HG03060 (cell line): ENCODE results near the gene ERBB4.

Experiments
- ATAC-seq: cut with Tn5 transposase; IDR thresholded peaks from one replicate; pipeline ENCODE4 v1.9.1; 2021; ENCODE audit warnings: low read depth, moderate number of reproducible peaks; ENCODE audit not compliant: unreplicated experiment

The ERBB4 gene

DNA sequence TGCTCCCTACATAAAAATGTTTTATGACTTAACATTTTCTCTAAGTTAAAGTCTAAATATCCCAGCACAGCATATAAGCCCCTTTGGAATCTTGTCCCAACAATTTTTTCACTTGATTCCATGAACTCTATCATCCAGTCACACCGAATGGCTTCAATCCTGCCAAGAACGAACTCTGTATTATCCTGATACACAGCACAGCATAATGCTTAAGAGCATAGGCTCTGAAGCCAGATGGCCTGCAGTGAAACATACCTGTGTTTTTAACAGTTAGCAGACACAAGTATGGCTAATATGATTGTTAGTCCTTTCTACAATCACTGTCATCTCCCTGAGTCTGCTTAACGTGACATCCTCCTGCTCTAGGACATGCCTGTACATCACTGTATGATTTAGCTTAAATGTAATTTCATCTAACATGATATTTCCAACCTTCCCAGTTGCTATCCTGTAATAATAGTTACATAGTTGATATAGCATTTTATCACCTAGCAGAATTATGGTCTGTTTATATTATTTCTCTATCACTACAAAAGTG, 669.5 kb downstream of the ERBB4 start:
- ATAC-seq, result no peak

DNA sequence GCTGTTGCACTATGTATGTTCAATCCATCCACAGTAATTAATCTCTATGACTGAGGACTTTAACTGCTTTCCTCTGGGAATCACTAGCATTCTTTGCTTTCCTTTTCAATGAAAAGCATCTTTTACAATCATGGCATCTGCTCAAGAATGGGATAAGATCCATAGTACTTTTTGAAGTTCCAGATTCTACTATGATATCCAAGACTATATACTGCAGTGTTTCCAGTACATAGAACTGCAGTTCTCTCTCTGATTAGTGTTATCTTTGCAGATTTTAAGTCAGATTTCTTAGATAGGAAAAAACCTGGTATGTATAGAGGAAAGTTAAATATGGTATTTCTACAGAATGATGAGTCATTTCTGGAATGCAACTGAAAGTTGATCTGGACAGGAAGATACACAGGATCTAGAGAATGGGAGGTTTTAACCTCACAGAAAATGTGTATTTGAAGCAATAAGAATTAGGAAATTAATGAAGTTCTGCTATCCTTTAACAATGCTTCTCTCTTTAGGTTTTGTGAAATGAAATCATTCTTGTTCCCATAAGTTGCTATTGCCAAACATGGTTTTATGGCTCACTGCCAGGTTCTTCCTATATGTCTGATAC, 670.7 kb downstream of the ERBB4 start:
- peak; percentile 94 for ATAC-seq

DNA sequence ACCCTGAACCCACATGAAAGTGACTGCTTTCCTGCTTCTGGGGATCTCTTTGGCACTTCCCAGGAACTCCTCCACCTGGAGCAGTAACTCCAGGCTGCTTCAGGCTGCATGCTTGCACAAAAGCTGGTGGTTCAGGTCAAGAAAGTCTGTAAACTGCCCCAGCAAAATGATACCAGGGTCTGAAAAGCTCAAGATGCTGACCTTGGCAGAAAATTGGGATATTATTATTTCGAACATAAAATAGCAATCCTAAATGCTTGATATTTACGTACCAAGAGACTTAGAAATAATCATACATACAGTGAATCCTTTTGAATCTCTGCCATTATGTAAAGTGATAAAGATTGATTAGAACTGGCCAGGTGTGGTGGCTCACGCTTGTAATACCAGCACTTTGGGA, 674.3 kb downstream of the ERBB4 start:
- ATAC-seq, result no peak

DNA sequence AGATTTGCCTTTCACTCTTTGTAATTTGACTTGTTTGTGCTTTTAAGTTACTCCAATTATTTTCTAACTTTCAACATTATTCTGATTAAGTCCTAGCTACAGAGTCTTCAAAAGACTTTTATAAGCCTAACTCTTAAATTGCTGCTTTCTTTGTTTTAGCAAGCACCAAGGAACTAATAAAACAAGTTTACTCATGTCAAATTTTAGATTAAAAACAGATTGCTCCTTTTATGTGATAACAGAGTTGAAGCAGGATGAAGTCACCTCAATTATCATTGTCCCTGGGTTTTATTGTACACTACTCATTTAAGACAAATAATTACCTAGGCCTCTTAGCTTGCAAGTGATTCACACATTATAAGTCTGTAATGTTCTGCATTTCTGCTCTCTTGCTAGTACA, 678.4 kb downstream of the ERBB4 start:
- no peak for ATAC-seq

DNA sequence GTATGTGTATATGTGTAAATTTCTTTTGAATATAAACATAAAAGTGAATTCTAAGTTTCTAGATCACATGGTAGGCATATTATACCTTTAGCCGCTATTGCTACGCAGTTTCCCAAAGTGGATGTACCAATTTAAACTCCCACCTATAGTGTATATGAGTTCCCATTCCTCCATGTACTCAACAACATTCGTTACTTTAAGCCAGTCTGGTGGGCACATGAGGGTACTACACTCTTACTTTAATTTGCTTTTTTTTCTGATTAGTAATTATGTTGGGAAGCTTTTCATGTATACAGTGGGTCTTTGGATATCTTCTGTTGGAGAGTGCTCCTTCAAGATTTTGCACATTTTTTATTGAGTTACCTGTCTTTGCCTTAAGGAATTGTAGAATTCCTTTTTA, 683.8 kb downstream of the ERBB4 start:
- ATAC-seq, result no peak

DNA sequence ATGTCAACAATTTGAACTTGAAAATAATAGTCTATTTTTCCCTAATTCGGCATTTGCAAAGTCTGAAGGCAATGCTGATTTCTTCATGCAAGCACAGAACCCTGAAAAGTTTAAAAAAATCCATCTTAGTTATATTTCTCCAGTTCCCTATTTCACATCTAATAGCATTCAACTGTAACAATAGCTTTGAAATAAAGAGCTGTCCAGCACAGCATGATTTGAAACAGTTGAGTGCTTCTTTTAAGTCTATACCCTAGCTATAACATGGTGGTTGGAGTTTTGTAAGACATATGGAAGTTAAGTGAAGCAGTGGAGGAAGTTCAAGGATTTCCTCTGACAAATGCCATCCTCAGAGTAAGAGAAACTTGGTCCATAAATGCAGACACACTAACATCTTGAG, 691.9 kb downstream of the ERBB4 start:
- ATAC-seq, result no peak

DNA sequence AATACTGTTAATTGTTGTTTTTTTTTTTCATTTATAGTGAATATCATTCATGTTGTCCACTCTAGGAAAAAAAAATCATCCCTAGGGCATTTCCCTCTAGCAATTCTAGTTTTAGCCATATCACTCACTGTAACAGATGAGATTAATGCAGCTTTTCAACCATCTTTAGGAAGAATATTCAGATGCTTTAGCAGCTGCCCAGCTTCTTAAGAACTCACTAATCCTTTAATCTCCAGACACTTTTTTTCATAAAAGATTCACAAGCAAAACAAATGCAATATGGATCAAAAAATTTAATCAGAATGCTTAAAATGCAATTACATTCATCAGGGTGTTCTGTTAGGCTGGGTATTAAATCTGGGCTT, 692.6 kb downstream of the ERBB4 start:
- ATAC-seq, result no peak

DNA sequence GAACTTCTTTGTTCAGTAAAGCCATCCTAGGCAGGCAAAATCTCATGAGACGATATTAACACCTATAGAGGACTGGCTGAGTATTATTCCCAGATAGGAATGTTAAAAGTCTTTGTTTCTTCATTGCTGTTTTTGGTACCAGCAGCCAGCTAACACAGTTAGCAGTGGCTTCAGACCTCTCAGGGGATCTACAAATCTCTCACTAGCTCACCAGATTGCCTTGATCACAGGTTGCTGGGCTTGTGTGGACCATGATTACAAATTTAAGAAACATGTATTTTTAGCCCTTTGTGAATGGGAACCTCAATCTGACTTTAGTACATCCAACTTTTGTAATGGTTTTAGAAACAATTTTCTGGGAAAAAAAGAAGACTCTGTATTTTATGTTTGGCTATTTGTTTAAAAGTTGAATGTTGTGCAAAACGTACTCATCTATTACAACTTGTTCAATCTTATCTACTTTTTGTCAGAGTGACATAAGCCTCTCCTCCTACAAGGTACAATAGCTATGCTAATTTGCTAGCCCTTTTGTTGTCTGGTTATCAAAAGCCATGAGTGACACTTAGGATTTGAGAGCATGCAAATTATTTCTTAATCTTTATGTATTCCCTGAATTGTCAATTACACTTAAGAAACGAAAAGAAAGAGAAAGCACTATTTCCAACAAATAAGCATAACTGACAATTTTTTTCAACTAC, 693.1 kb downstream of the ERBB4 start:
- ATAC-seq, result no peak

DNA sequence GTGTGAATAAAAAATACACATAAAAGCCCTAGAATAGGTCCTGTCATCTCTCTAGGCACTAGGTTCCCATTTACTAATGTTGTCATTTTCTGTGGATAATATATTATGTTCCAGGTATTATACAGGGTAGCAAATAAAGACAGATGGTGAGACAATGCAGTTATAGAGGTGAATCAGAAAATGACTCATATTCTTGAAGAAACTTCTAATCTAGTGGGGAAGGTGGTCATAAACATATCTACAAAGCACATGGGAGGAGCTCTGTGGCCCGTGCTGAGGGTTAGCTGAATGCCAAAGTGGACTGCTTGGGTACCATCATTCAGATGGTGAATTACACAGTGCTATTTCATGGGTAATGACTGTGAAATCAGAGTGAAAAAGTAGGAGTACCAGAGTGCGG, 700.9 kb downstream of the ERBB4 start:
- ATAC-seq, result no peak

DNA sequence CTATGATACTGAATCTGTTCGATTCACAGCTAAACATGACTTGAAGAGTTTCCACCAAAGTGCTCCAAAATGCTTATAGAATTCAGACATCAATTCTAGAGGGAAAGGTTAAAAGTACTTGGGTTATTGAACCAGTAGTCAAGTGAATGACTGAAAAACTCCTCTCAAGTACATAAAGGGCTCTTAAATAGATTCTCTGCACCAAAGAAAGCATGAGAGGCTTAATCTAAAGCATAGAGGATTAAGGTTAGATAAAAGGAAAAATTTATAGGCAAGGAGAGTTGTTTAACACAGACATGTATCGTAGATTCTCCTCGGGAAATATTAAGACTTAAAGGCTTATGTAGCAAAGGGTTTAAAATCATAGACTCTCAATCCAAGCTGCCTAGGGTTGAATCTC, 701.4 kb downstream of the ERBB4 start:
- no peak for ATAC-seq

DNA sequence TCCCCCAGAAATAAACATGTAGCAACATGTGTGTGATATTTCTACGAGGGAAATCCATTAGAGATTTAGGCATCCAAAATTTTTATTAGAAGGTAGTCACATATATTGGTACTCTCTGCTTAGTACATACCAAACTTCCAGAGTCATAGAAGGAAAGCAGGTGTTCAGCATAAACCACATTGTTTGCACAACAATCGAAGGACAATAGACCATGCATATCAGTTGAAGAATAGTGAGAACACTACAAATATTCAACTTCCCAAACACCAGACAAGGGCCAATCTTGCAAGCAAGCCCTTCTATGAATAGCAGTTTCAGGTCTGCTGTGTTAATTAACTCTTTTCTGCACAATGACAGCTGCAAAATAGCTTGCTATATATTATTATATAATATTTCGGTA, 702.2 kb downstream of the ERBB4 start:
- ATAC-seq, result no peak

DNA sequence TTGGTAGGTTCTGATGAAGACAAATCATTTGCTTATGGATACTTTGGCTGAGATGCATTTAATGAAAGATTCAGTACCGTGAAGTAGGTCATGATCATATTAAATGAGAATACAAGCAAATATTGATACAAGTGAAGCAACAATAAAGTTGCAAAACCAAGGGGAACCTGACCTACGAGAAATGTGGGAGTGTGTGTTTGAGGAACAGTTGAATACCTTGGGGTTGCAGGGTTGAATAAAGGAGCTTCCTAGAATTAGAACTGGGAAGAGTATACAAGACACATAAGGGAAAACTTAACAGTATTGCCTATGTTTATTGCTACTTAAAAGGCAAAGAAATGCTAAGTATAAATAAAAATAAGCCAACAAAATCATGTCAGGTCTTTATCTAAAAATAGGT, 702.9 kb downstream of the ERBB4 start:
- ATAC-seq, result no peak

DNA sequence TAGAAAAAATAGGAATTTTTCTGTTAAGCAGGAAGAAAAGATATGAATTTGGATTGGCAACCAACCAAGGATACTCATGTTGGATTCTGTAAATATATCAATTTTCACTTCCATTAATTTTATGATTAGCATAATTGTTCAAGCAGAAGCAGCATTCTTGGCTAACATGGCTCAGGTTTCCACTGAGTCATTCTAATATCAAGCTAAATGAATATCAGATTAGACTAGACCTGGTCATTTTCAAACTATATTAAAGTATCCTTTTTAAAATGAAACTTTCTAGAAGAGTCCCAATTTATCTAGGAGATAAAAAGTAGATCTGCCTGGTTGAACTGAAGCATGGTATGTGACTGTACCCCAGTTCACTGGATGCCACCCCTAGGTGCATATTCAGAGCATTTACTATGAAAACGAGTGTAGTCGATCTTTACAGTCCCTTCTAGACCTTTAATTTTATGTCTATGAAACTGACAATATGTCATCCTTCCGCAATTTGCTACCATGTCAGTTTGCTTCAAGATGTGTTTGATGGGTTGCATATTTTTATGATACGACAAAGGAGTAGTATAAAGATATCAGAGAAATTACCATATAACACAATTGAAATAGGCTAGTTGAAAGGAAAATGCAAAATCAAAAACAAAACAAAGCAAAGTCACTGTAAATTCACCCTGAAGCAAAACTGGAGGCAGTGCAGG, 704.9 kb downstream of the ERBB4 start:
- no peak for ATAC-seq

DNA sequence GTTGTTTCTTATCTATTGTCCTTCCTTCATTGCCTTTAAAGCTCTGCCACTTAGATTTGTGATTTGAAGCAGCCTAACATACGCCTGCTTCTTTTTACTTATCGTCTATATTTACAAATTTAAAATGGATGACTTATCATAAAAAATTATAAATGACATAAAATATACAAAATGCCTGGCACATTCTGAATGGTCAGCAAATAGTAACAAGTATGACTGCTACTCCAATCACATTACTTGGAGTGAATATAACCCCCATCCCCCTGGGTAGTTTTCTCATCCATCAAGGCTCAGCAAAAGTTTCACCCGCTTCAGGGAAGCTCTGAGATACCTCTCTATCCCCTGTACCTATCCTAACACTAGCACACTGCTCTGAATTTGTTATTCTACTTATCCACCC, 708.9 kb downstream of the ERBB4 start:
- ATAC-seq, result no peak

DNA sequence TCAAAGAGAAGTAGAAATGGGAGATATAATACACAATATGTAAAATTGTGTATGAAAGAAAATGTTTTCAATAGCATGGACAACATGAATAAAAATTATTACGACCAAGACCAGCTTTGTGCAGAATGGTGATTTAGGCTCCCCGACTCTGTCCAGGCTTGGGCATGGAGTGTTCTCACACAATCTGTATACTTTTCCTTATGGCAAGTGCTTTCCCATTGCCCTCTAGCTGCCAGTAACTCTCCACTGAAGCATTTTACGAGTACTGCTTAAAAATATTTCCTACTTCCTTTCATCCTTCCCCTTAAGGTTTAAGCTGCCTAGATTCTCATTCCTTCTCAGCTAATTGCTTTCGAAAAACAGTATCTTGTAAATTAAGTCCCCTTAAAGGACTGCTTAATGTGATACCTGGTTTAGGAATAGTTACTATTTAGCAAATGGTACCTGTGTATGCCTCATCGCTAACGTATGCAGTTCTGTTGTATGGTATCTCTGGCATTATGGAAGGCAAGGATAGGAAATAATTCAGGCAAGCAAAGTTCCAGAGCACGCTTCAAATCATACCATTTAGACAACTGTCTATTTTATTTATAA, 714.6 kb downstream of the ERBB4 start:
- ATAC-seq, result no peak

DNA sequence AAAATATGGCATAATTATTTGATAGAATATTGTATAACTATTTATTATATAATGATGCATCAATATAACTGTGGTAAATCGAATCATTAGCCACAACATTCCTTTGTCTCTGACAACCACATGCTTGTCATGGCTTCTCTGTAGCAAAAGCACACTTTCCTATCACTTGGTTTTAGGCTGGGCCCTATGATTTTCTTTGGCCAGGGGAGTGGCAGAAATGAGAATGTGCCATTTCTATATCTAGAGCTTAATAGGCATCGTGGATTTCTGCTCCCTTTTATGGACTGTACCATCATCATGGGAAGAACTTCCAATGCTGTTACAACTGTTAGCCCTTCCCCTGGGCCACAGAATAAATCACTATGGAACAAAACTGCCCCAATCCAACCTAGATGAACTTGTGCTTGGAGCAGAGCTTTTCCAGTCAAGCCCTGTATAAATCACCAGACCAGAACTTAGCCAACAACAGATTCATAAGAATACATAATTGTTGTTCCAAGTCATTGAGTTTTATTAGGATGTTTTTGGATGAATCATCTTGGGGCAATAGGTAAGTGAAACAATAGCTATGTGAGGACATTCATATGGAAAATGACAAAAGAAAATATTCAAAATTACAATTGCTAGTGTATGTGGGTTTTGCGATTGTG, 715.8 kb downstream of the ERBB4 start:
- ATAC-seq, result no peak

DNA sequence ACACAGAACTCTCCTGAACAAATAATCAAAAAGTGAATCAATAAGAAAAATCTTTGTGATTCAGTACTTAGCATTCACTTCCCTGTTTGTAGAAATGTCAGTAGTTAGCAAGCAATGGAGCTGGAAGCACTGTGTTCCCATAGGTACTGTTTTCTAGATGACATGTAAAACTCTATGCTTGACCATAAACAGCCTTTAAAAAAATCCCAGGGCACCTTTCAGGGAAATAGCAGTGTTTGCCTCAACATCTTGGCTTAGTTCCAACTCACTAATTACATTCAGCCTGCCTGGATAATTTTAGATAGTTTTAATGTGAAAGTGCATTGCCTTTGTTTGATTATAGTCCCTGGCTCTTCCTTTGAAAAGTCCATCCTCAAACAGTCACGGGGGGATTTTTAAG, 721.8 kb downstream of the ERBB4 start:
- no peak for ATAC-seq

DNA sequence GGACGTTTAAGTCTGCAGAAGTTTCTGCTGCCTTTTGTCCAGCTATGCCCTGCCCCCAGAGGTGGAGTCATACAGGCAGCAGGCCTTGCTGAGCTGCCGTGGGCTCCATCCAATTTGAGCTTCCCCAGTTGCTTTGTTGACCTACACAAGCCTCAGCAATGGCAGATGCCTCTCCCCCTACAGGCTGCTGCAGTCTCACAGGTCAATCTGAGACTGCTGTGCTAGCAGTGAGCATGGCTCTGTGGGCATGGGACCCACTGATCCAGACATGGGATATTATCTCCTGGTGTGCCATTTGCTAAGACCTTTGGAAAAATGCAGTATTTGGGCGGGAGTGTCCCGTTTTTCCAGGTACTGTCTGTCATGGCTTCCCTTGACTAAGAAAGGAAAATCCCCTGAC, 726.0 kb downstream of the ERBB4 start:
- ATAC-seq, result no peak

DNA sequence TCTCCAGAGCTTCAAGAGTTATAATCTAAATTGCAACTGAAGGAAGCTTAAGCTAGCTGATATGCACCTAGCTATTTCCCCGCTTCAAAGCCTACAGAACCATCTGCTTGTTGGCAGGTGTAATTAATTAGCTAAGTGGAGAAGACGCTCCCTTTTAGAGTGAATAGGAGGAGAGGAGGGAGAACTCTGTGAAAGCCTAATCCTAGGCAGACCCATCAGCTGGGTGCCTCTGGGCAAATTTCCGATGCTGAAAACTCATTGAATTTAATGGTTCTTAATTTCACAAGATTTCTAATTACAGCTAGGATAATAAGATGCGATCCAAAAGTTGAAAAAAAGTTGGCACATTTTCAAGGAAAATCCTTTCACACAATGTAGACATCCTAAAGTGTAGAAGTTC, 735.9 kb downstream of the ERBB4 start:
- ATAC-seq, result no peak

DNA sequence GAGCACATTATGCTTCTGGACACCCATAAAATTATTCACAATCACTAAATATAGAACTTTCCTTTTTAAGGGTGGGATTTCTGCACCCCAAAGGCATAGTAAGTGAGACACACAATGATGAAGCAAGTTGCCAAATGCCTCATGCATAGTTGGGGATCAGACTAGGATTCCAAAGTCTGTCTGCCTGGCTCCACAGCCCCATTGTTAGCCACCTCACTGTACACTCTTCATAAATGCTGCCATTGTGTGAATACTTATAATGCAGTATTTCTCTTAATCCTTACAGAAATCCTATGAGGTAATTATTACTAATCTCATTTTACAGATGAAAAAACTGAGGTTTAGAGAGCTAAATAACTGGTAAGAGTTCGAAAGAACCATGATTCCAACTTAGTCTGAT, 738.6 kb downstream of the ERBB4 start:
- no peak for ATAC-seq

DNA sequence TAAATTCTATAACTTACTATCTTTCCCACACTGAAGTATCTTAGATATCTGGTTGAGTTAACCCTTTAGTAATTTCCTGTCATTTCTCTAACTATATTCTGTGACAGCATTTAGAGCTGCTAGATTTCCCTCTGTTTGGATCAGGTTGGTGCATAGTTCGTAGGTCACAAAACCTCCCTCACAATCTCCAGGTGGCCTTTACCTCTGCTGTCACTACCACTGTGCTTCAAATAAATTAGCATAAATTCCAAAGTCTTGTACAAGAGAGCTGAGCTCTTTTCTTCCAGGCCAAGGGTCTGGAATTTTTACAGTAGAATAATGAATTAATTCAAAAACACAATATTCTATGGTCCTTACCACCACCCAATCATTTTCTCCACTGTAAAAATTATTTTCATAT, 739.7 kb downstream of the ERBB4 start:
- no peak for ATAC-seq
